WI38 (cell line): ENCODE data around the gene KDM5C.

ENCODE experiments used
- H3K4me3 ChIP-seq: 2 replicates; pipeline ENCODE4 v1.5.1; 2011; ENCODE audit warnings: low read depth, mild to moderate bottlenecking, control low read depth, low read length
- TF ChIP-seq, protein P1 (sequence below): IDR thresholded peaks from 2 replicates; pipeline ENCODE4 v1.5.1; 2012; ENCODE audit warnings: low read depth, mild to moderate bottlenecking, control low read depth, low read length

The KDM5C gene

DNA sequence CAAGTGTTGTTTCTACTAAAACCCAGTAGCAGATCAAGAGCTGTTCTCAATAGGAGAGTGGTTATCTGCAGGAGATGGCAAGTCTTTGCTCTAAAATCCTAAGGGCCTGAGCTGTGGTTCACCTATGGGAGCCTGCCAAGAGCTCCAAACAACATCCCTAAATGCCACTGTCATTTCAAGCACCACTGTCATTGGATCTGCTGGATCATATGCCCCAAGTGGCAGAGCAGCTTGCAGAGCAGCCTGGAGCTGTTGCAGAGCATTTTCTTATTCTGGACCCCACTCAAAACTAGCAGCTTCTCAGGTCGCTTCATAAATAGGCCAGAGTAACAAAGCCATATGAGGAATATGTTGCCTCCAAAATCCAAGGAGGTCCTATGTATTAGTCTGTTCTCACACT is 71.4 kb downstream of the KDM5C start:
- TF ChIP-seq, protein P1, sequence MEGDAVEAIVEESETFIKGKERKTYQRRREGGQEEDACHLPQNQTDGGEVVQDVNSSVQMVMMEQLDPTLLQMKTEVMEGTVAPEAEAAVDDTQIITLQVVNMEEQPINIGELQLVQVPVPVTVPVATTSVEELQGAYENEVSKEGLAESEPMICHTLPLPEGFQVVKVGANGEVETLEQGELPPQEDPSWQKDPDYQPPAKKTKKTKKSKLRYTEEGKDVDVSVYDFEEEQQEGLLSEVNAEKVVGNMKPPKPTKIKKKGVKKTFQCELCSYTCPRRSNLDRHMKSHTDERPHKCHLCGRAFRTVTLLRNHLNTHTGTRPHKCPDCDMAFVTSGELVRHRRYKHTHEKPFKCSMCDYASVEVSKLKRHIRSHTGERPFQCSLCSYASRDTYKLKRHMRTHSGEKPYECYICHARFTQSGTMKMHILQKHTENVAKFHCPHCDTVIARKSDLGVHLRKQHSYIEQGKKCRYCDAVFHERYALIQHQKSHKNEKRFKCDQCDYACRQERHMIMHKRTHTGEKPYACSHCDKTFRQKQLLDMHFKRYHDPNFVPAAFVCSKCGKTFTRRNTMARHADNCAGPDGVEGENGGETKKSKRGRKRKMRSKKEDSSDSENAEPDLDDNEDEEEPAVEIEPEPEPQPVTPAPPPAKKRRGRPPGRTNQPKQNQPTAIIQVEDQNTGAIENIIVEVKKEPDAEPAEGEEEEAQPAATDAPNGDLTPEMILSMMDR: no peak

More for the DNA sequence above, 71.4 kb downstream of the KDM5C start:
- H3K4me3 ChIP-seq: no peak overlapping the region
